ENCODE measurements around the gene EFNA3.

The EFNA3 gene

GRCh38 chr1:155083865-155084721 is 5.5 kb downstream of the EFNA3 start:
- peak; percentile 55 for DNase-seq (ENCODE audit: low spot score)

GRCh38 chr1:155084722-155085503 is 6.3 kb downstream of the EFNA3 start:
- DNase-seq (ENCODE audit: low spot score), result peak; percentile 95

GRCh38 chr1:155085504-155086127 is 7.0 kb downstream of the EFNA3 start:
- peak; percentile 30 for DNase-seq (ENCODE audit: low spot score)

- DNase-seq (ENCODE audit: low spot score), result peak; percentile 35
Measured at GRCh38 chr1:155086128-155086741, 7.6 kb downstream of the EFNA3 start.

- no peak for DNase-seq (ENCODE audit: low spot score)
Measured at GRCh38 chr1:155086856-155087535, 8.4 kb downstream of the EFNA3 start.

- peak; percentile 69 for DNase-seq (ENCODE audit: low spot score)
Measured at GRCh38 chr1:155091071-155092051, 12.7 kb downstream of the EFNA3 start.

GRCh38 chr1:155092131-155092530 is 13.5 kb downstream of the EFNA3 start:
- no peak for DNase-seq (ENCODE audit: low spot score)

GRCh38 chr1:155092641-155093040 is 14.0 kb downstream of the EFNA3 start:
- no peak for DNase-seq (ENCODE audit: low spot score)

GRCh38 chr1:155093911-155094621 is 15.4 kb downstream of the EFNA3 start:
- peak; percentile 69 for DNase-seq (ENCODE audit: low spot score)

- DNase-seq (ENCODE audit: low spot score), result no peak
Measured at GRCh38 chr1:155094622-155094948, 15.9 kb downstream of the EFNA3 start.

- no peak for DNase-seq (ENCODE audit: low spot score)
Measured at GRCh38 chr1:155099331-155099730, 20.7 kb downstream of the EFNA3 start.

GRCh38 chr1:155103325-155103724 is 24.7 kb downstream of the EFNA3 start:
- DNase-seq (ENCODE audit: low spot score), result no peak

GRCh38 chr1:155104605-155105534 is 26.2 kb downstream of the EFNA3 start:
- no peak for DNase-seq (ENCODE audit: low spot score)

- no peak for DNase-seq (ENCODE audit: low spot score)
Measured at GRCh38 chr1:155105604-155106011, 27.0 kb downstream of the EFNA3 start.

GRCh38 chr1:155106862-155107261 is 28.2 kb downstream of the EFNA3 start:
- no peak for DNase-seq (ENCODE audit: low spot score)

GRCh38 chr1:155107309-155108264 is 28.9 kb downstream of the EFNA3 start:
- DNase-seq (ENCODE audit: low spot score), result no peak

GRCh38 chr1:155108296-155108695 is 29.7 kb downstream of the EFNA3 start:
- no peak for DNase-seq (ENCODE audit: low spot score)

- DNase-seq (ENCODE audit: low spot score), result no peak
Measured at GRCh38 chr1:155110381-155110780, 31.7 kb downstream of the EFNA3 start.

Measured in pons (tissue), 1 donor.